GM12875 (cell line): ENCODE measurements around the gene ATP11A.

Experiments
- H3K4me3 ChIP-seq: one replicate; pipeline ENCODE4 v1.5.1; 2011; ENCODE audit warnings: low read depth, low read length, control low read depth
- CTCF ChIP-seq: IDR thresholded peaks from 2 replicates; pipeline ENCODE4 v1.5.1; 2011; ENCODE audit warnings: low read depth, mild to moderate bottlenecking, control low read depth, inconsistent platforms, low read length, moderate library complexity, borderline replicate concordance; ENCODE audit not compliant: insufficient read depth

Gene ATP11A

GRCh38 chr13:112905619-112905989 is 215.8 kb downstream of the ATP11A start:
- no peak for TF ChIP-seq CTCF
- no peak overlapping the region for H3K4me3 ChIP-seq

- no peak overlapping the region for H3K4me3 ChIP-seq
- TF ChIP-seq CTCF, result no peak
Measured at GRCh38 chr13:112905990-112906641, 216.3 kb downstream of the ATP11A start.

- no peak for TF ChIP-seq CTCF
- H3K4me3 ChIP-seq, result no peak overlapping the region
Measured at GRCh38 chr13:112907286-112907685, 217.4 kb downstream of the ATP11A start.

- no peak overlapping the region for H3K4me3 ChIP-seq
- no peak for TF ChIP-seq CTCF
Measured at GRCh38 chr13:112907871-112908331, 218.1 kb downstream of the ATP11A start.

GRCh38 chr13:112908342-112908741 is 218.5 kb downstream of the ATP11A start:
- no peak for TF ChIP-seq CTCF

GRCh38 chr13:112910016-112910415 is 220.2 kb downstream of the ATP11A start:
- TF ChIP-seq CTCF, result no peak
- H3K4me3 ChIP-seq, result no peak overlapping the region

More at GRCh38 chr13:112908342-112908741, 218.5 kb downstream of the ATP11A start:
- H3K4me3 ChIP-seq, result no peak overlapping the region

- TF ChIP-seq CTCF, result no peak
- no peak overlapping the region for H3K4me3 ChIP-seq
Measured at GRCh38 chr13:112910616-112911280, 220.9 kb downstream of the ATP11A start.
